ENCODE measurements around the gene ERAL1. TPM values are rescaled to one million over a fixed set of nuclear protein-coding genes. Genes with fewer than 3 reads are reported as not detected.
"Not testable (repeated sequence)": the region's sequence is repeated elsewhere in the genome, so short reads cannot be mapped to it uniquely, and the experiment has no call there.

ERAL1 gene
- total RNA-seq, 2 donors from 2014 or later = 33.9 to 74.1 TPM

DNA sequence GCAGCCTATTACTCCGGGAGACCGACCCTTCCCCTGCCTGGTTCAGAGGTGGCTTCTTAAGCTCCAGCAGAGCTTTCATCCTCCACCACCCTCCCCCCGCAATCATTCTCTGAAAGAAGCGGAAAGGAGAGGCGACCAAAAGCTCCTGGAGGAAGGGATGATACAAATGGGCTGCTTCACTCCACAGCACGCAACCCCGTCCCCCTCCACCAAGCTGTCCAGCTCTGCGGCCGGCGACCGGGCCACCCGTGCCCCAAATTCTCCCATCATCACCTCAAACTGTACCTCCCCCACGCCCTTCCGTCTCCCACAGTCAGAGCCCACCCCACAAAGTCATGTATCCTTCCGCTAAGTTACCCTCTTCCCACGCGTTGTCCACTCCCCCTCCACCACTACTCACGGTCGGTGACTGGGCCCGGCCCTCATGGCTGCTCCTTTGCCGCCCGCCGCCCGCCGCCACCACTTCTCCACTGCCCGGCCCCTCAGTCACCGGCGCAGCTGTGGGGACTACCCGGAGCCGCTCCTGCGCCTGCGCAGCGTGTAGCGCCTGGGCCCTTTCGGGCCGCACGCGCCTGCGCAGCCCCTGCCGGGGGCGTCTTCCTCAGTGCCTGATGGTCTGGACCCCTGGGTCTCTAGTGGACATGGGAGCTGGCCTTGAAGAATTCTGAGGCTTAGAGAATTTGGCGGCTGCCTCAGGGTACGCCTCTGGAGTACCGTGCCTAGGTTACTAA, 12.4 kb upstream of the ERAL1 start, which contains the start of gene FAM222B:
Gene FAM222B, minus strand, starts transcription at position 509 of the 731 bp plus-strand sequence. CDS start 76,123 bp downstream, outside the sequence.
- ATAC-seq = peak; percentile 99
- peak within 1 kb of the TSS; percentile 96 to 97 for H3K27ac Mint-ChIP-seq
- H3K9me3 Mint-ChIP-seq = no peaks in the 10 kb centered on the region
- peaks cover 7 to 11% of the 10 kb centered on the region in 2 donors for H3K36me3 Mint-ChIP-seq
- DNase-seq (ENCODE audit: low spot score in 2 of 2) = peak; percentile 88 to 92

DNA sequence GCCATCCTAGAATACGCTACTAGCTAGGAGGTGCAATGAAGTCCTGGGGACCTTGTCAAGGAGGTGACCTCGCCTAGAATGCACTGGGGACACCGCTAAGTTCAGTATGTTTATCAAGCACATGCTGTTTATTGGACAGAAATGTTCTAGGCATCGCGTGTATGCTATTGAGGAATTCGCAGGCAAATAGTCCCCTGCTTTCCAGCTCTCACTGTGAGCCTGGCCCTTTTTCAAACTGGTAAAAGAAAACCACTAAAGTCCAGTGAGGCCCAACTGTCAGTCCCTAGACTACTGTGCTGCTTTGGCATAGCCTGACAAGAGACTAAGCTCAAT, 11.0 kb upstream of the ERAL1 start:
- DNase-seq (ENCODE audit: low spot score in 2 of 2) (peak in 1 of 2 donors; percentile 35), ATAC-seq (no peak)
- Mint-ChIP-seq H3K9me3 (no peaks in the 10 kb centered on the region), H3K27ac (peak overlapping the region; percentile 44 to 97), H3K36me3 (peaks cover 7 to 11% of the 10 kb centered on the region in 2 donors)

DNA sequence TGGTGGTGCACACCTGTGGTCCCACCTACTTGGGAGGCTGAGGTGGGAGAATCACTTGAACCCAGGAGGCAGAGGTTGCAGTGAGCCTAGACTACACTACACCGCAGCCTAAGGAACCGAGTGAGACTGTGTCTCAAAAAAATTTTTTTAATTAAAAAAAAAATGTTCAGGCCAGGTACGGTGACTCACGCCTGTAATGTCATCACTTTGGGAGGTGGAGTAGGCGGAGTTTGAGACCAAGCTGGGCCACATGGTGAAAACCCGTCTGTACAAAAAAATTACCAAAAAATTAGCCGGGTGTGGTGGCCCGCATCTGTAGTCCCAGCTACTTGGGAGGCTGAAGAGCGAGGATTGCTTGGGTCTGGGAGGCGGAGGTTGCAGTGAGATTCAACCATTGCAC, 8.6 kb upstream of the ERAL1 start:
- DNase-seq (ENCODE audit: low spot score in 2 of 2) (no peak), ATAC-seq (no peak)
- peaks cover 7 to 11% of the 10 kb centered on the region in 2 donors for H3K36me3 Mint-ChIP-seq
- peak overlapping the region in 1 of 2 donors; percentile 44 for H3K27ac Mint-ChIP-seq
- no peaks in the 10 kb centered on the region for H3K9me3 Mint-ChIP-seq

DNA sequence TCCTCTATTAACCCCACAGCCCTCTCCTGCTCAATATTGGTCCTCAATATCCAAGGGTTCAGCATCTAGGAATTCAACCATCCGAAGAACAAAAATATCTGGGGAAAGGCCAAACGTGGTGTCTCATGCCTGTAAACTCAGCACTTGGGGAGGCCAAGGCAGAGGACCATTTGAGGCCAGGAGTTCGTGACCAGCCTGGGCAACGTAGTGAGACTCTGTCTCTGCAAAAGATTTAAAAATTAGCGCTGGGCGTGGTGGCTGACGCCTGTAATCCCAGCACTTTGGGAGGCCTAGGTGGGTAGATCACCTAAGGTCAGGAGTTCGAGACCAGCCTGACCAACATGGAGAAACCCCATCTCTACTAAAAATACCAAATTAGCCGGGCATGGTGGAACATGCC, 8.1 kb upstream of the ERAL1 start:
- not testable (repeated sequence) for ATAC-seq; H3K9me3 Mint-ChIP-seq; DNase-seq (ENCODE audit: low spot score in 2 of 2); H3K27ac Mint-ChIP-seq
- peaks cover 7 to 10% of the 10 kb centered on the region in 2 donors for H3K36me3 Mint-ChIP-seq

DNA sequence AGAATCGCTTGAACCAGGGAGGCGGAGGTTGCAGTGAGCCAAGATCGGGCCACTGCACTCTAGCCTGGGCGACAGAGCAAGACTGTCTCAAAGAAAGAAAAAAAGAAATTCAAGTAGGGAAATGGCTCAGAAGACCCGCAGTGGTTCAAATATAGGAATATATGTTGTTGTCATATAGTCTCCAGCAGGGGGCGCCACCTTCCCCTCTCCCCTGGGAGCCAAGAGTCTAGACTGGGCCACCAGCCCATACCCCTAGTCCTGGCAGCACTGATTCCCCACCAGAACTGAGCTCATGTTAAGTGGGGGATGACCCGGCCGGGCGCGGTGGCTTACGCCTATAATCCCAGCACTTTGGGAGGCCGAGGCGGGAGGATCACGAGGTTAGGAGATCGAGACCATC, 6.1 kb upstream of the ERAL1 start:
- ATAC-seq (peak; percentile 88 to 92), DNase-seq (ENCODE audit: low spot score in 2 of 2) (peak in 1 of 2 donors; percentile 70)
- not testable (repeated sequence) for H3K9me3 Mint-ChIP-seq, H3K27ac Mint-ChIP-seq, H3K36me3 Mint-ChIP-seq

DNA sequence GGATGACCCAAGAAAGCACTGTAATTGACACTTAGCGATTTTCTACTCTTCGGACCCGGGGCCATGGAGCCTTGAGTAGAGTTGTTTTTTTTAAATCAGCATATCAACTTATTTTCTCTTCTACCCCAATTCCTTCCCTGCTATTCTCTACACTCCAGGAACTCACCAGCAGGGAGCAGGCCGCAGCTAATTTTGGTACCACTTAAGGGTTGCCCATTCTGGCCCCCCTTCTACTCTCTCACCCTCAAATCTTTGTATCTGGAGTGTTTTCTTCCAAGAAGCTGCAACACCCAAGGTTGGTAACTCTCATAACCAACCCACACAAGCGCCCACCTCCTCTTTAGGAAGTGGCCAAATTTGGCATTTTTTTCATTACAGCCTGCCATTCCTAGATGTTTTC, 5.5 kb upstream of the ERAL1 start:
- DNase-seq (ENCODE audit: low spot score in 2 of 2) (no peak), ATAC-seq (peak; percentile 68 to 78)
- H3K36me3 Mint-ChIP-seq = no peaks in the 10 kb centered on the region
- no peaks in the 10 kb centered on the region for H3K9me3 Mint-ChIP-seq
- H3K27ac Mint-ChIP-seq = no peak overlapping the region

DNA sequence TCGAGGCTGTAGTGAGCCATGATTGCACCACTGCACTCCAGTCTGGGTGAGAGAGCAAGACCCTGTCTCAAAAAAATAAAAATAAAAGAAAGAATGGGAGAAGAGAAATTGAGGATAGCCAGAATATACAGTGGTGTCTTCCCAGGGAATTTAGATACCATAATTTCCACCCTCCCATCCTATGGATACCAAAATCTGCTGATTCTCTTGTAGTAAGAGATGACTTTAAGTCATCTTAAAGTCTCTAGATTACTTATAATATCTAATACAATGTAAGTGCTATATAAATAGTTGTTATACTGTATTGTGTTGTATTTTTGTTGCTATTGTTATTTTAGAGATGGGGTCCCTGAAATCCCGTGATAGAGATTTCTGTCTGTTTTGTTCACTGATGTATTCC, 1.5 kb upstream of the ERAL1 start:
- no peak for DNase-seq (ENCODE audit: low spot score in 2 of 2)
- Mint-ChIP-seq H3K27ac (no peak overlapping the region), H3K36me3 (peaks cover 19 to 21% of the 10 kb centered on the region in 2 donors), H3K9me3 (no peaks in the 10 kb centered on the region)
- no peak for ATAC-seq

DNA sequence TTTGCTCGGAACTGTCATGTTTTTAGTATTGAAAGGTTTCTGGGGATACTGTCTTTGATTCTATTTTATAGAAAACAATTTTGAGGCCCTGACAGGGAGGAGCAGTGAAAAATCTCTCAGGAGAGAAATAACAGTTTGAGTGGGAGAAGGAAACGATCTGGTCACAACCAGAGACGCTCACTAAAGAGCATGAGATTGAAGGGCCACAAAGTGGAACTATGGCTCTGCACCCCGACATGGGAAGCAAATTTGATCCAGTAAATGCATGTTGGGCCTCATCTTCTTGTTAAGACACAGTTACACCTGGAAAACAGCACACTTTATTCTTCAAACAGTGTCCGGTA, 492 bp downstream of the ERAL1 start:
- H3K27ac Mint-ChIP-seq = peak overlapping the region; percentile 84 to 97
- ATAC-seq (no peak), DNase-seq (ENCODE audit: low spot score in 2 of 2) (no peak)
- H3K9me3 Mint-ChIP-seq = no peaks in the 10 kb centered on the region
- H3K36me3 Mint-ChIP-seq = peaks cover 21 to 26% of the 10 kb centered on the region in 2 donors

DNA sequence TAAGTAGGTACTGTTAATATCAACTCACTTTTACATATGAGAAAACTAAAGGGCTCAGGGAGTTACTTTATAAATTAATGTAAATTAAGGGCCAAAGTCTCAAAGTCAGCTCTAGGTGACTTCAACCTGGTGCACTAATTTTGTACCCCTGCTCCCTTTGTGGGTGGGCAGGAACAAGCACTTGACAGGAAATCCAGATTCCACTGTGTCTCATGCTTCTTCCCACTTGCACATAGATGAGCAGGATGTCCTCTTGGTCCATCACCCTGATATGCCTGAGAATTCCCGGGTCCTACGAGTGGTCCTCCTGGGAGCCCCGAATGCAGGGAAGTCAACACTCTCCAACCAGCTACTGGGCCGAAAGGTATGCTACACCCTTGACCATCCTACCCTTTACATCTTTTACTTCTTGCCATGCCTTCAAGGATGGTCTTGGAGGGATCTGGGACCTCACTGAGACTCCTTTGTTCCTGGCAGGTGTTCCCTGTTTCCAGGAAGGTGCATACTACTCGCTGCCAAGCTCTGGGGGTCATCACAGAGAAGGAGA, 1.3 kb downstream of the ERAL1 start:
- DNase-seq (ENCODE audit: low spot score in 2 of 2) (no peak), ATAC-seq (no peak)
- peaks cover 21 to 29% of the 10 kb centered on the region in 2 donors for H3K36me3 Mint-ChIP-seq
- H3K27ac Mint-ChIP-seq = peak overlapping the region; percentile 64 to 84
- H3K9me3 Mint-ChIP-seq = no peaks in the 10 kb centered on the region

DNA sequence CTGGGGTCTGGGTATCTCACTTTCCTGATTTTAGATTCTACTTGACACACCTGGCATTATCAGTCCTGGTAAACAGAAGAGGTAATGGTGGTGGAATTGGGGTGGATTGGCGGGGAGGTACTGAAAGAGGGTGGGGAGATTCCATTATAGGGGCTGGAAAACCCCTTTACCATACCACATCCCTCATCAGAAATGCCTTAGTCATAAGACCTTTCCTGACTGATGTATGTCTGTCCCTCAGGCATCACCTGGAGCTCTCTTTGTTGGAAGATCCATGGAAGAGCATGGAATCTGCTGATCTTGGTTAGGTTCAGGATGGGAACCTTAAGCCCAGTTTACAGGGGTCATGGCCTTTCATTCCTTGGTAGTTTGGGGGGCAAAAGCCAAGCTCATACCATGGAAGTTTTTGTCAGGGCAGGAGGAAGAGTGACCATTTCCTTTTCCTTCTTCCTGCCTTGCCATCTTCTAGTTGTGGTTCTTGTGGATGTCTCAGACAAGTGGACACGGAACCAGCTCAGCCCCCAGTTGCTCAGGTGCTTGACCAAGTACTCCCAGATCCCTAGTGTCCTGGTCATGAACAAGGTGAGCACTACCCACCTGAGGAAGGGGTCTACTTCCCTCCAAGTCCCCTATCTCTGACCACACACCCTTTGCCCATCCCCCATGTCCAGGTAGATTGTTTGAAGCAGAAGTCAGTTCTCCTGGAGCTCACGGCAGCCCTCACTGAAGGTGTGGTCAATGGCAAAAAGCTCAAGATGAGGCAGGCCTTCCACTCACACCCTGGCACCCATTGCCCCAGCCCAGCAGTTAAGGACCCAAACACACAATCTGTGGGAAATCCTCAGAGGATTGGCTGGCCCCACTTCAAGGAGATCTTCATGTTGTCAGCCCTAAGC, 3.3 kb downstream of the ERAL1 start:
- Mint-ChIP-seq H3K27ac (peak overlapping the region; percentile 64 to 82), H3K9me3 (no peaks in the 10 kb centered on the region), H3K36me3 (peaks cover 21 to 29% of the 10 kb centered on the region in 2 donors)
- DNase-seq (ENCODE audit: low spot score in 2 of 2) (no peak), ATAC-seq (peak in 1 of 2 donors; percentile 40)

DNA sequence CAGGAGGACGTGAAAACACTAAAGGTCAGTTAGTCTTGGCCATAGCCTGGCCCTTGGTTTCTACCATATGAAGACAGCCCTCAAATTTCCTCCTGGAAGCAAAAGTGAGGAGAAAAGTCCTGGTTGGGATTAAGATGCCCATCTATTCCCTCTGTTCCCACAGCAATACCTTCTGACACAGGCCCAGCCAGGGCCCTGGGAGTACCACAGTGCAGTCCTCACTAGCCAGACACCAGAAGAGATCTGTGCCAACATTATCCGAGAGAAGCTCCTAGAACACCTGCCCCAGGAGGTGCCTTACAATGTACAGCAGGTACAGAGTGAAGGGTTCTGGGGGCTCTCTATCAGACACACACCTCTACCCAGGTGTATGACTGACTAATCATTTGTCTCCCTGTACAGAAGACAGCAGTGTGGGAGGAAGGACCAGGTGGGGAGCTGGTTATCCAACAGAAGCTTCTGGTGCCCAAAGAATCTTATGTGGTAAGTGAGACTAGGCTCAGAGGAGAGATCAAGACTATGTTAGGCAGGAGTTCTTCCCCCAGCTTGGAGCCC, 4.1 kb downstream of the ERAL1 start:
- no peak for ATAC-seq
- Mint-ChIP-seq H3K27ac (peak overlapping the region; percentile 64 to 82), H3K9me3 (no peaks in the 10 kb centered on the region), H3K36me3 (peaks cover 21 to 29% of the 10 kb centered on the region in 2 donors)
- no peak for DNase-seq (ENCODE audit: low spot score in 2 of 2)

DNA sequence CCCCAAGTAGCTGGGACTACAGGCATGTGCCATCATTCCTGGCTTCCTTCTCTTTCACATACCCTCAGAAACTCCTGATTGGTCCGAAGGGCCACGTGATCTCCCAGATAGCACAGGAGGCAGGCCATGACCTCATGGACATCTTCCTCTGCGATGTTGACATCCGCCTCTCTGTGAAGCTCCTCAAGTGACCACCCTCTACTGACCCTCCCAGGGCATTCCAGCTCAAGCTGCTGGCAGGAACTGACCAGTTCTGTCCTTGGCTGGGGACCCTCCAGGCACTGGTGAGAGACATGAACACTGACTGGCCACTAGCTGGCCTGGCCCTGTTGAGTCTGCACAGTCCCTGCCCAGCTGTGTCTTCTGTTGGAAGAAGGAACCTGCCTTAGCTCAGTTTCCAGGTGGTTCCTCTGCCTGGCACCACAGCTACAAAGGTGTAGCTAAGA, 5.6 kb downstream of the ERAL1 start:
- Mint-ChIP-seq H3K27ac (peak overlapping the region in 1 of 2 donors; percentile 43), H3K36me3 (peaks cover 15 to 23% of the 10 kb centered on the region in 2 donors), H3K9me3 (no peaks in the 10 kb centered on the region)
- ATAC-seq (no peak), DNase-seq (ENCODE audit: low spot score in 2 of 2) (no peak)

DNA sequence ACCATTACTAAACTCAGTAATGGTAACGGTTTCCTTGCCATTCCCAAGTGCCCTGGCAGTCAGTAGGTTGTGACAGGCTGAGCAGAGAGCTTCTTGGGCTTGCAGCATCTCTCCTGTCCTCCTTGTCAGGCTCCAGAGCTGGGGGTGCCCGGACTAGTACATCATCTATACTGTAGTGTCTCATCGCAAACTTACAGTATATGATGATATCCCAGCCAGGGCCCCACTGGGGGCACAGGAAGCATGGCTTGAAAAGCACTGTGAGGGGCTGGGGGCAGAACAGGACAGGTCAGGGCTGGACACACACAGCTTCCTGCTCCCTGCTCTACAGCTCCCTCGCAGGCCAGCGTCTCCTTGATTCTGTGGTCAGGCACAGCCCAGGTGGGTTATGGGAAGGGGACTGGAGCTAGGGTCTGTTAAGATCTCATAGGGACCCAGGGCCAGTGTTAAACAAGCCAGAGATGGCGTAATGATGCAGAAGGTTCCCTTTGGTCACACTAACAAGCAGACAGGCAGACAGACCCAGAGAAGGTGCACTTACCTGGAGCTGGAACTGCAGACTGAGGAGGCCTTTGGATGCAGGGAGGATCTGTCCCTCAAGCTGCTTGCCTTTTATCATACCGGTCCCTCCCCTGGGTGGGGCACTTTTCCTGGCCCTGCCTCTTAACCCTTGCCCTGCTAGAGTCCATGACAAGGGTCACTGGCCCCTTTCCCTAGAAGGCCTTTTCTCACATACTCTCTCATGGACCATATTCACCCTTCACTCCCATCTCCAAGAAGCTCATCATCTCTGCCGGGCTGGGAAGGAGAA, 6.8 kb downstream of the ERAL1 start:
- Mint-ChIP-seq H3K9me3 (no peaks in the 10 kb centered on the region), H3K27ac (no peak overlapping the region), H3K36me3 (peaks cover 9 to 23% of the 10 kb centered on the region in 2 donors)
- DNase-seq (ENCODE audit: low spot score in 2 of 2) = no peak
- ATAC-seq = no peak

DNA sequence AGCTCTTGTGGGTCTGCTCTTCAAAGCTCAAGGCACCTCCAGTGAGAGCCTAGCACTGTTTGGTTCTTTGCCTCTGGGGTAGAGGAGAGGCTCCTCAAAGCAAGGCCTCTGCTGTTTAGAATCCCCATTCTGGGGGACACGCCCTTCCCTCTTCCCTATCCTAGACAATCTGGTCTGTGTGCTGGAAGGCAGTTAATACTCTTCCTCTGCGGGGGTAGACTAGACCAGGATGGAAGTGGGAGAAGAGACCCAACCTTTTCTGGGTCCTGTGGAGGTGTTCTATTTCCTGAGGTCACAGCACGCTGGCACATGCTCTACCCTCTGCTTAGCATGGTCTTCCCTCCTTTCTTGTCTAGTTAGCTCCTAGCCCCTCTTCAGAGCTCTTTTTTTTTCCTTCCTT, 7.7 kb downstream of the ERAL1 start:
- ATAC-seq (no peak), DNase-seq (ENCODE audit: low spot score in 2 of 2) (no peak)
- no peaks in the 10 kb centered on the region for H3K9me3 Mint-ChIP-seq
- H3K36me3 Mint-ChIP-seq = peaks cover 5 to 17% of the 10 kb centered on the region in 2 donors
- H3K27ac Mint-ChIP-seq = peak overlapping the region; percentile 38 to 43

DNA sequence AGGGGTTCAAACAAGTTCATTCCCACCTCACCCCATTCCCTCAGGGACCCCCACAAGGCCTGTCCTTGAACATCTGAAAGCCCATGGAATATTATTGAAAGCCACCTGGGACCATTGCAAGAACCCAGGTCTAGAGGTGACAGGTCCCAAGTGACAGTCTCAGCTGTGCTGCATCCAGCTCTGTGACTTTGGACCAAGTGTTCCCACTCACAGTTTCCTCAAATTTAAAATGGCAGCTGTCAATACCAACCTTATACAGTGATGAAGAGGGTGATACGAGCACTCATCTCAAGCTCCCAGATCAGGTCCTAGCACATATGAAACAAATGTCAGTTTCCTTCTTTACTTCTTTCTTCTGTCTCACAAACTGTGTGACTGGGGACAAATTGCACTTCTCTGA, 9.1 kb downstream of the ERAL1 start:
- ATAC-seq (no peak), DNase-seq (ENCODE audit: low spot score in 2 of 2) (no peak)
- no peak overlapping the region for H3K27ac Mint-ChIP-seq
- H3K36me3 Mint-ChIP-seq = peaks cover 0 to 5% of the 10 kb centered on the region in 2 donors
- H3K9me3 Mint-ChIP-seq = no peaks in the 10 kb centered on the region
